Stimulated activated CD4-positive, alpha-beta T cell treated with anti-CD3 and anti-CD28 coated beads, Interleukin-15, amount 100 ng/mL, for 48 hours (primary cell): Measurements from ENCODE around the gene P2RY13.

Experiments
- DNase-seq, 2 donors: peaks; one replicate each; pipeline ENCODE4 v3.0.0-alpha.2; 2020; ENCODE audit warnings: low read depth in 2 of 2

Gene P2RY13

DNA sequence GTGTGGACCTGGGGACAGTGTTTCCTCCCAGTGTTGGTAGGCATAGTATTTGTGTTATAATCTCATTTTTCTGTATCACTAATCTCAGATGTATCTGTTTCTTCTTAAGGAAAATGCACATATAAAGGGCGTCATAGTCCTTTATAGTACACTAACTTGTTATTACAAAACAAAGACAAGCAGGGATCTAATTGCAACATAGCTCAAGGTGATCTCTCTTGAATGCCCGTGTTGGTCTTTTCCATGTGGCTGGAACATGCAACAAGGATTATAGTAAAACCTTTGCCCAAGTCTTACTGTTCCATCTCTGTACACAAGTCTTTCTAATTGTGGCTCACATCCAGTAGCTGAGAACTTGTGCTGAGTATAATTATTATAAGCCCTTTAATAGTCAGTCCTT, 9.2 kb downstream of the P2RY13 start:
- DNase-seq, result no peak

DNA sequence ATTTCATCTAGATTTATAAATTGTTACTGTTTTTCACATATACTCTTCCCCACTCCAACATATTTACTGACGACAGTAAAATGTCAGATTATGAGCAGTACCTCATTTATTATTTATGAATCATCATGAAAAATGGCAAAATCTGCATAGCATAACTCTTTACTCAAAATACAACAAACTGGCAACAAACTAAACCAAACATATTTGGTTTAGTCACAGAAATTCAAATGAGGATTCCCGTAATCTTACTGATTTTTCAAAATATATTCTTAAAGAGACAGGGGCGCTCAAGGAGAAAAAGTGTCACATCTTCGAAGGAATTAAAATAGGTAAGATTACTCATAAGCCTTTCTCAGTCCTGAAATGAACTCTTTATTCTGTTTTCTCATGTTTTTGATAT, 9.7 kb downstream of the P2RY13 start:
- no peak for DNase-seq

DNA sequence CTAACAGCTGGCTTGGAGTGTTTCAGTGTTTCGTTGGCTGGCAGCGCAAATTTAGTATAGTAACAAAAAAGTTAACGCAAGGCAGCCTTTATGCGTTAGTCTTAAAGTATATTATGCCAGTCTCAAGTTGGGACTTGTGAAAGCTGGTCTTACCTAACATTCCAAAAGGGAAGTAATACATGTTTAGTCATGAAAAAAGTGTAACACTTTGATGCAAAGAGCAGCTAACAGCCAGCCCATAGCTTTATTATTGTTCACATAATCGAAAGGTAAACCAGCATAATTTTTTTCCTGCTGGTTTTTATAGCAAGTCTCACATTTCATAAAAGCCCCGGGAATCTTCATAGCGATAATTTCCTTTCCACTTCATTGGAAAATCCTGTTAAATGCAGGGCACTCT, 10.4 kb downstream of the P2RY13 start:
- no peak for DNase-seq

DNA sequence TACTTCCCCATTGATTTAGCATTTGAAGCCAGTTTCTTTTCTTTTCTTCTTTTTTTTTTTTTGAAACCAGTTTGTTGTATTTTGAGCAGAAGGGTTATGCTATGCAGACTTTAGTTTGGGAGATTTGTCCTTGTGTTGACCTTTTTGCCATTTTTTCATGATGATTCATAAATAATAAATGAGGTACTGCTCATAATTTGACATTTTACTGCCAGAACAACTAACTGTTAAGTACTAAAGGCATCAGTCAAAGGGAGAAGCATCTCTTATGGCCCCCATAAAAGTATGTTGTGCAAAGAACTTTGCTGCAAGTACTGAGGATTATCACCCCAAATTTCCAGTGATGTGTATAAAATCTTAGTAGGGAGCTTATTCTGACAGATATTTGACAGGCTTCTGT, 11.0 kb downstream of the P2RY13 start:
- no peak for DNase-seq

DNA sequence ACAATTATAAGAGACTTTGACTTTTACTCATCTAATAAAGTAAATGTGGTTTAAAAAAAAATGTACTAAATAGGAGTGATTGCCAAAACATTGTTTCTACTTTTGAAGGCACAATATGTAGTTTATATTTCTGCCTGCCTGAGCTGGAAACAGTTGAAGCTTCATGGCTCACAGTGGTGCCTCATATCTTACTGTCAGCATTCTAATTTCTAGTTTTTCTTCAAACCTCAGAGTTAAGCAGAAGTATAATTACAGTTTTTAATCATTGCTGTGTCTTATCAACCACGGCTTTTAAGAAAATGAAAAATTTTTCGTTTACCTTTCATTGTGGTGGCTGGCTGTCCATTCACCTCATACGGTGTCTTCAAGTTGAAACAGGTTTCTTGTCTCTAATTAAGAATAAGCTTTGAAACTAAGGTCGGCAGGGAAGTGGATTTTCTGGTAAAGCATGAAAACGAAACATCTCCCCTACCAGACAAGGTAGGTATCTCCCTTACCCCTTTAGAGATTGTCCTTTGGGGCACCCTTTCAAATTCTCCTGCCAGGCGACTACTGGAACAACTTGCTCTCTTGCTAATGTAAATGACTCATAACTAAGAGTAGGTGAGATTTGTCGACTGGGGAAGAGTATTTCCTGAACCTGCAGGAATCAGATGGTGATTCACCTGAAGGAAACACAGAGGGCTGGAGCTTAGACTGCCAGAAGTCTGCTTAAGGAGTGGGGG, 12.9 kb downstream of the P2RY13 start, which contains the start of gene GPR87:
GPR87 (minus strand) TSS at position 554 of the 725 bp plus-strand sequence. CDS start 16,720 bp downstream, outside the sequence.
- peak in 1 of 2 donors; percentile 33 for DNase-seq

DNA sequence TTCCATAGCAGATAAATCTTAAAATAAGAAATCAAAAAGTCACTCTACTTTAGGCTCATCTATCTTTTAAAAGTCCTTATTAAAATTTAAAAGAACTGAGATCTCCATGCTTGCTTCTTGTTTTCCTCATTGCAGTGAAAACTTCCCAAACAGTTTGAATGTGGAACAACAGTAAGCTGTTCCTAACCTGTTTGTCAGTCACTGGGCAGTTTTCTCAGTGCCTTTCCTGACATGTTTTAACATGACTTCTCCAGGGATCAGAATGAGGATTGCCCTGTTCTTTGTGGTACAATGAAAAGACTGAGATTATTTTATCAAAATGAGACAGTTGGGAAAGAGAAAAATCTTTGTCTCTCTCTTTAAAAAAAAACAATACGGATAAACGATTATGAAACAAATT, 13.5 kb downstream of the P2RY13 start:
- DNase-seq, result no peak

DNA sequence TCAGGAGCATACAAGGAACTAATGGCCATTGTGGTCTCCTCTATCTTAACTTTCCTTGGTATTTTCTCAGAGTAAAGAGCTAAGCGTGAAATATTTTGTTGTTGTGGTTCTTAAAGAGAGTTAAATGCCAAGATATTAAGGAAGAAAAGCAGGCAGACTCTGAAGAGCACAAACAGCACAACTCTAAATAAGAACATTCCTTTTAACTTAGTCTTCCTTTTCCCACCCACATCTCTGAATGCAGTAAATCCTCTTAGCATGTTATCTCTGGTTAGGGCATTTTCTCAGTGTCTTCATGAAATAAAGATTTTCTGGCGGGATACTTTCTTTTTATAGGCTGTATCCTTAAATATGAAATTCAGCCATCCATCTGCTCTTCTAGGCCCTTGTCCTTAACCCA, 14.2 kb downstream of the P2RY13 start:
- DNase-seq, result no peak

DNA sequence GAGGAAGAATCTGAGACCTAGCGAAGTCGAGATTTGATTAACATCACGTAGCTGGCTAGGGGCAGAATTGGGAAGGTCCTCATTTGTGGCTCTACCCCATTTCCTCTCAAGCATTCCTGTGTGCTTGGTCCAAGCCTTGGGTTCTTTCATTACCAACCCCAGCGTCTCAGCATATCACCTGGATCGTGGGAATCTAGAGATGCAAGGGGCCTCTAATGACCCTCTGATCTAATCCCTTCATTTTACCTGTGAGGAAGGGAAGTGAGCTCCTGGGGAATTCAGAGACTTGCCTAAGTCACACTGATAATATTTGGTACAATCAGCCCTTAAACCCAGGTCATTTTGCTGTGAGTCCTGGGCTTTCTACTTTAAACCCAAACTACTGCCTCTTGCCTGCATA, 14.8 kb downstream of the P2RY13 start:
- DNase-seq, result no peak

DNA sequence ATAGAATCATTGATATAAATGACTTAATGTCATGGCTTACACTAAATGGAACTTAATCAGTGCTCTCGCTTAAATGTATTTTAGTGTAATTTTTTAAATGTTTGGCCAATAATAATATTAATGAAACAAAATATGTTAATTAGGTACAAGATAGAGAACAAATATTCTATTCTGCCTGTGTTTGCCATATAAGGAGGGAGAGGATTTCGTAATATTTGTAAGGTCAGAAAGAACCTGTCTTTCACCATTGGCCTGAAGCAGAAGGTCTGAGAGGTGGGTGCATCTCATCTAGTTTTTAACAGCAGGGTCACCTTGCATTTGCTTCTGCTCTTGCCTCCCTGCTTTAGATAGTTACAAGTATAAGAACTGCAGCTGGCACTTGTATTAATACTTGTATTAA, 15.2 kb downstream of the P2RY13 start:
- DNase-seq, result no peak

DNA sequence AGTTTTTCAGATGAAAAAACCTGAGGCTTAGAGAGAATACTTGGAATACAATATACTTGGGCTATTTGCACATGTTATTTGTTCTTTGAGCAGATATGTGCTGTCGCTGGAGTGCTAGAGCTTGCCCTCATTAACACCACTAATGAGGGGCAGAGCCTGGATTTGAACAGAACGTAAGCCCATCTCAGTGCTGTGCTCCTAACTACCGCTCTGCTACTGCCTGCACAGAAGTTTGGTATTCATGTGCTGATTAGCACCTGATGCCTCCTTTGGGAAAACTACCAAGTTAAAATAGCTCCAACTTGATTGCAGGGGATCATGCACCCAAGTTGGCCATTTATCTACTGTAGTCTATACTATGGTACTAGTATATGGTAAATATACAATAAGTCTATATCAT, 16.4 kb downstream of the P2RY13 start:
- DNase-seq, result no peak

DNA sequence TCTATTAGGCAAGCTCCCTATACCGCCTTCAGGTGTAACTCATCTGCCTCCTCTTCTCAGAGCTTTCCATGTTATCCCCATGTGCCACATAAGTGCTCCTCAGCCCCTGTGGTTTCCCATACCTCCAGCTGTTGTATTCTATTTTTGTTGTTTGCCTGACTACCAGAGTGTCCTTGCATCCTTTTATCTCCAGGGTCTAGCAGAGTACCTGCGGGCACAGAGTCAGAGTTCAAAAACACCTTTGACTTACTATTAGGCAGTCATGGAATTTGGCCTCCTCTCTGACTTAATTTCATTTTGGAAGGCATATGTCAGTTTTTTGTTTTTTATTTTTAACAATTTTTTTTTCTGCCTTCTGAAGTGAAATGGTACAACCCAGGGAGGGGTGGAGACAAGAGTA, 19.8 kb downstream of the P2RY13 start:
- no peak for DNase-seq

DNA sequence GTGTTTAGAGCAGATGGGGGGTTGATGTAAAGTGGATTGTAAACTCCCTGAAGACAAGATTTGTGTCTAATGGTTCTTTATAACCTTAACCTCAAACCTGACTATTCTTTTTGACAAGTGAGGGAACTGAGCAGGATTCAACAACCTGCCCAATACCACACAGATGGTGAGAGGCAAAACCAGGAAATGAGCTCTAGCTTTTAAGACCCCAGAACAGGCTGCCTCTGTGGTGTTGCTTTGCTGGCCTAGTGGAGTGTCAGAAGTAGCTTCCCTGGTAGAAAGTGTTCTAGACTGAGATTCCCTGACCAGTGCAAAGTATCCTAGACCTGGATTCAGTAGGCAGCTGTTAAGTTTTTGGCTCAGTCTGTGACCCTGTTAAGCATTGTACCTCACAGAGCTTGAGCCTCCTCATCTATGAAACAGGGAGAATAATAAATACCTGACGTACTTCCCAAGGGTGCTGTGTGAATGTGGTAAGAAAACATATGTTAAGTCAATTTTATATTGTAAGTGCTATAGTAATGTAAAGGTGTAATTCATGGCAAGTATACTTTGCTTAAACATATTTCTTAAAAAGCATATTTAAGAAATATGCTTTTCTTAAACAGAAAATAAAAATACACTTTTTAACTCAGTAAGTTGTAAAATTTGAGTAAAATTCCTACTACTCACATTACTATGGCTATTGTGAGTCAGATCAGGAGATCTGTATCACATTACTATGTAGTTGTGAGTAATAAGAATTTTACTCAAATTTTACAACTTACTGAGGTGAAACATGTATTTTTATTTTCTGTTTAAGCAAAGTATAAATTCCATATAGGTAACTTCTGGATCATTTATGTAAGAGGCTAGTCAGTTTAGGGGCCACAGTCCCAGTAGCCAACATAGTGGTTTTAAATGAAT, 21.5 kb downstream of the P2RY13 start:
- DNase-seq, result no peak

DNA sequence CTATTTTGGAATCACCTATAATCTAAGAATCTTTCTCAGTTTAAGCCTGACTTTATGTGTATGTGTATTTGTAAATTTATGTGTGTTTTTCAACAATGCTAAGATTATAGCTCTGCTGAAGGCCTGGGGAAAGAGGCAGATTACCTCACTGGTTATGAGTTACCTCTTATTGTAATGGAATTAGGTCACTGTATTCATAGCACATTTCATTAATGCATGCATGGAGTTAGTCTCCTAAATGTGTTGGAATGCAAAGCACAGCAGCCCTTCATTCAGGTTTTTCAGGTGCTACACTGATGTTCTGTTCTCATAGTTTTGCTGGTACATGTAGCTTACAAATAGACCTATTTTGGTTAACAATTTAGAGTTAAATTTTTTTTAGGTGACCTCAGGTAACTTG, 22.2 kb downstream of the P2RY13 start:
- DNase-seq, result no peak

DNA sequence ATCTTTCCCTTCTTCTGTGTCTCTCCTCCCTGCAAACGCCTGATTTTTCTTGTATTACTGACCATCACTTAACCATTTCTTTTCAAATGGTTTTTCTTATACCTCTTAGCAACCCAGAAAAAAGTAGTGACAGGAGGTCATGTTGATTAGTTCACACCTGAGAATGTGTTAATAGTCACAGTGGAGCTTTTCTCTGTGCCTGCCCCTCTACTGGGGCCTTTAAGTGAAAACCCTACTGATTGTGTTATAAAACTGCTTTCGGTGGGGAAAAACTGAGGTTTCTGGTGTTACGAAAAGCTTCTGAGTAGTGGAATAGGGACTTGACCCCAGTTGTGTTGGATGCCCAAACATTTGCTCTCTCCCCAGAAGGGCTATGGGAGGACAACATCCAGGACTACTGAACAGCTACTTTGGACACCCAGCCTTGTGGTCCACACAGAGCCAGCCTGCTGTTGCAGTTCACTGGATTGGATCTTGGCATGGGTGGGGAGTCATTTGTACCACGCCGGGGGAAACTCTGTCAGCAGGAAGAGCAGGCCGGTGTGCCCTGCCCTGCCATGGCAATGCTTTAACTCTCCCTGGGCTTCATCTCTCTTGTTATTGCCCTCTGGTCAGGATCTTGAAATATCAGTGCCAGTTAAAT, 23.1 kb downstream of the P2RY13 start:
- DNase-seq, result no peak

DNA sequence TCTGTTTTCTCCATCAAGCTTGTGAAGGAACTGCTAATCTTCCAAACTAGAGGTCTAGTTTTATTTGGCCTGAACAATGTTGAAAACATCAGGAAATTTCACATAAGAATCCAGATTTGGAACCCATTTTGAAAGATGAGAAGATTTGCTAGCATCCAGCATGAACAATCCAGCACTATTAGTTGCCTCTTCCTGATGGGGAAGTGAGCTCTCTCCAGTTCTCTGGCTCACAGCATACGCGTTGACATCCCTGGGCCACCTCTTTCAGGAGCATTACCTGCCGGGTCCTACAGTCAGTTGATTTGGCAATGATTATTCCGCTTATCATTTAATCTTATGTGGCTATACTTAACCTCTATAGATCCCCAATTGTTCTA, 23.6 kb downstream of the P2RY13 start:
- no peak for DNase-seq

DNA sequence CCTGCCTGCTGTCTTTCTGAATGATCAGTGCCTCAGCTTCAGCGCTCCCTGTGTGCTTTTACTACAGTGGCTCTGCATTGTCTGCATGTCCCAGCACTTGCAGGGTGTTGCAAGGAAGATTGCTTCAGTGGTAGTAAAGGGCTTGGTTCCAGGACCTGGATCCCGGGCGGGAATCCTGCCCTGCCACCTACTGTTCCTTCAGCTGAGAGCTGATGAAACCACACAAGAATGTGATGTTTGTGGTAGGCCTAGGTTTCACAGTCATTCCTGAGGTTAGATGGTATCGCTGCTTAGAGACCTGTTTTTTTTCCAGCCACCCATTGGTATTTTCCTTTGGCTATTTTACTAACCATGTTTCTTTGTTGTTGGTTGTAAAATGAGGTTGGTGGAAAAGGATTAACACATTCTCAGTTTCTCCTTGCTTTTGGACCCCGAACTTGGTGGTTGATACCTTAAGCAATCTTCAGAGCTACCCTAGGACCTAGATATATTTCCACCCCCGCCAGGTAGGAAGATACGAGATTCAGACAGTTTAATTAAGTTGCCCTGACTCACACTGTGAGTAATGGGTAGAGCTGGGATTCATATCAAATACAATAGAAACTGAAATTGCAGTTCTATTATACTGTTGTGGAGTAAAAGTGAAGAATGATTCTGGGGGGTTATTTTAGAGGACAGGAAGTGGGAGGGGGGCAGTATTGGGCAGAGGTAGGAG, 24.1 kb downstream of the P2RY13 start:
- DNase-seq, result peak; percentile 10 to 33

DNA sequence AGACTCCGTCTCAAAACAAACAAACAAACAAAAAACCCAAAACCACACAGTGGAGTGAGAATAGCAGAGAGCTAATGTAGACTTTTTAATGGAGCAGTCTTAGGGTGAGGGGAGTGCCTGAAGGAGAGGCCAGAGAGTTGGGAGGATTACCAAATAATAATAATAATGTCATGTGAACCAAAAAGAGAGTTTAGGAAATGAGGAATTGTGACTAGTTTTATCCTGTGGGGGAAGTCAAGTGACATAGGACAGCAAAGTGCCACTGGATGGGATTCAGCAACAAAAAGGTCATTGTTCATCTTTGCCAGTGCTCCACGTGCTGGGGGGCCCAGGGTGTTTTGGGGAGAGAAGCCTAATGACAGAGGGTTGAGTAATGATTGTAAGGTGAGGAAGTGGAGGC, 25.6 kb downstream of the P2RY13 start:
- no peak for DNase-seq

DNA sequence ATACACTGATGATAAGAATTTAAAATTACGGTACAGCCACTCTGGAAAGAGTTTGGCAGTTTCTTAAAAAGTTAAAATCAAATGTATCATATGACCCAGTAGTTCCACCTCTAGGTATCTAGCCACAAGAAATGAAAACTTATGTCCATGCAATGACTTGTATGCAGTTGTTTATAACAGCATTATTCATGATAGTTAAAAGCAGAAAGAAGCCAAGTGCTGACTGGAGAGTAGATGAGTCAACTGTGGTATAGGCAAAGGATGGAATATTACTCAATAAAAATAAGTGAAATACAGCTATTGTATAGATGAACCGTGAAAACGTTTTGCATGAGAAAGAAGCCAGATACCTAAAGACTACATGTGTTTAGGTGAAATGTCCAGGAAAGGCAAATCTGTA, 27.6 kb downstream of the P2RY13 start:
- no peak for DNase-seq

DNA sequence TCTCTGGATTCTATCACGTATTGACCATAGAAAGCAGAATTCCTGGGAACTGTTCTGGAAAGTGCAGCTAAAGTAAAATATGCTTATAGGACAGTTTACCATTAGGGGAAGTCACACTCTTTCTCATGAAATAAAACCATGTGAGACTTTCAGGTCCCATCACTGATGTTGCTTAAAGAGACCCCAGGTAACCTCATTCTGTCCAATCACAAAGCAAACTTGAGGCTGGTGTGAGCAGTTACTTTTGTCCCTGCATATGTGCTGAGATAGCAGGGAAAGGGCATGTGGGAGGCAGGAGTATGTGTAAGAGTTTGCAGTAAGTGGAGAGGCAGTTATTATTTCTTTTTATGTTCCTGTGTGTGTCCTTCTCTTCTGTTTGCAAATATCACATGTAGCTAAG, 28.8 kb downstream of the P2RY13 start:
- no peak for DNase-seq

DNA sequence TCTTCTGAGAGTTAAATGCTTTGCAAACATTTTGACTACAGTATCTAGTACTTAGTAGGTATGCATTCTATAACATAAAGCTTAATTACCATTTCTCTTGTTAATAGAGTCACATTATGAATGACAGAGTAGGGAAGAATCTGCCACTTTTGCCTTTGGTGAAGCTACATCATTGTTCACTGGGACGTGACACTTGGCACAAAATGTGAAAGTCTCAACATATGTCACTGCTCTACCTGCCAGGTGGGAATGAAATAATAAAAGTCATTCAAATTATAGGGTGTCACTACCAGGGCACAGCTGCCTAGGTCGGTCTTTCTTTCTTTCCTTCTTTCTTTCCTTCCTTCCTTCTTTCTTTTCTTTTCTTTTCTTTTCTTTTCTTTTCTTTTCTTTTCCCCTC, 30.3 kb downstream of the P2RY13 start:
- no peak for DNase-seq

DNA sequence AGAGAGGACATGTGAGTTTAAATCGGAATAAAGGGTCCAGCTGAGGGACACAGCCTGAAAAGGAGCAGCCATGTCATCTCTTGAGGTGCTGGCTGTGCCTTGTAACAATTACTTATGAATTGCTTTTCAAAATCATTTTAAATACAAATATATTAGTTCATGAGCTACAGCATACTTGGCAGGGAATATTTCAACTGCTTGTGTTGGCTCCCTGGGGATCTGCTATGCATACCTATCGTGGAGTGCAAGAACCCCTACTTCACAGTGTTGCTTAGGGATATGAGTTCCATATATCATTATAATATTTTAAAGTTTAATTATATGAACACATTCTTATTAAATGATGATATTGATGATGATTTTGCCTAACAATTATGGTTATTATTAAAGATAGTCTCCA, 31.9 kb downstream of the P2RY13 start:
- DNase-seq, result no peak

DNA sequence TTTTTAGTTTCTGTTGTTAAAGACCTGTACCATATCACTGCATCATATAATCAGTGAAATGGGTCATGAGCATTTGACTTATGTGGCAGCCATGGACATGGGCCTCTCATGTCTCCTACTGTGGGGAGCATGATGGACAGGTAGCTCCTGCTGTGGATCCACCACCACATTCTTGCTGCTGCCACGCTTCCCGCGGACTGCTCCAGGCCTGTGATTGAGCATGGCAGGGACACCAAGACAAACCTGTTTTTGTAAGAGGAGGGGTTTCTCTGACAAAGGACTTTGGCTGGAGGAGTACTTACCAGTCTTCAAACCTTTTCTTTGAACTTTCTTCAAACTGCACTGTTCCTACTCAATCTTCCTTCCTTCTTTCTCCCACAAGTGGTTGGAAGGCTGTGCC, 33.1 kb downstream of the P2RY13 start:
- no peak for DNase-seq
